Left kidney (tissue), 2 donors: ENCODE measurements around the gene TENT4B. TPM values are rescaled to one million over a fixed set of nuclear protein-coding genes. Genes with fewer than 3 reads are reported as not detected.

ENCODE experiments used
- DNase-seq: peaks from one replicate; pipeline ENCODE4 v3.0.0-alpha.2; 2013
- polyA plus RNA-seq: library from polyadenylated mRNA; unstranded; fragments of 120-200 nt; gene quantifications from one replicate; pipeline ENCODE4 v1.2.1, GENCODE V29; 2013; ENCODE audit not compliant: insufficient read length

TENT4B gene
- polyA plus RNA-seq, 1 donor: 16.8 TPM

DNA sequence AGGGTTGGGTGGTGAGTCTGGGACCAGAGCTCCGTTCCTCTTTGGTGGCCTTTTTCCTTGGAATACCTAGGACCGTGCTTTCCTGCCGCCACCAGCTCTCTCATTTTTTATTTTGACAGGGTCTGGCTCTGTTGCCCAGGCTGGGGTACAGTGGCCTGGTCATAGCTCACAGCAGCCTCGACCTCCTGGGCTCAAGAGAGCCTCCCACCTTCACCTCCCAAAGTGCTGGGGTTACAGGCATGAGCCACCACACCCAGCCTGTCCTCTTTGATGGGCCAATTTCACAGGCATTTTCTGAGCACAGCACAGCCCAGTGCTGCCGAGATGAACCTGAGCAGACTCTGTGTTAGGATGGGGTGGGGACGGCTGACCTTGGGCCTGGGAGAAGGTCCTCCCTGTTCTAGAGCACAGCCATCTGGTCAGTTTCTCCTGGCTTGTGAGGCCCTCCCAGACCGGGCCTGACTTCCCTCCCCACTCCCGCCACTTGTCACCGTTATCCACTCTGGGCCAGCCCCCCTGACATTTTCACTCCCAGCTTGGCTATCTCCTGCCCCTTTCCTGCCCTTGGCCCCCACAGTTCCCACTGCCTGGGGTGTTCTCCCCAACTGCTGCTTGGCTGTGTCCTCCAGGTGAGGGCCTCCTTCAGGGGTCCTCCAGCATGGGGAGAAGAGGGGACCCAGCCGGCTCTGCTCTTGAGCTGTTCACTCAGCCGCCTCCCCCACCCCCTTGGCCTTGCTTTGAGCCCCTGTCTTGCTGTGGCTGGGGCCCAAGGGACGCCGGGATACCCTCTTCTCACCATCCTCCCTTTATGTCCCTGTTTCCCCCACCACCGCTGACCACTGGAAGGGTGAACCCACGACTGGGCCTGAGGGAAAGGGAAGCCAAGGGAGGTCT, 118.3 kb downstream of the TENT4B start:
- DNase-seq: no peak

DNA sequence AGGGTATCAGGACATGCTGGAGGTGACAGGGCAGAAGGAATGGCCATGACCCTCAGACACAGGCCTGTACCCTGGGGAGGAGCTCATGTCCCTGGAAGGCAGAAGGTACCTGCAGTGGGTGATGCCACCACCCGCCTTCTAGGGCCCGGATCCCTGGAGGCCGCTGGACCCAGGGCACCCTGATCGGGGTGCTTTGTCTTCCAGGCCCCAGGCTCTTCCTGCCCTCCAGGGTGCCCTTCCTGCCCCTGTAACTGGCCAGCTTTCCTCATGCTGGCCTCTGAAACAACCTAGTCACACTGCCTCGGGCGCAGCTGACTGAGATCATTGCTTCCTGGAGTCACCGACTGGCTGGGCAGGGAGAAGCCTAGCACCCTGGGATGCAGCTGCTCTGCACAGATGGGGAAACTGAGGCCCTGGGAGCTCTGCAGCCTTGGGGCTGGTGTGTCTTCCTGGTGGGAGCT, 119.0 kb downstream of the TENT4B start:
- DNase-seq: no peak

DNA sequence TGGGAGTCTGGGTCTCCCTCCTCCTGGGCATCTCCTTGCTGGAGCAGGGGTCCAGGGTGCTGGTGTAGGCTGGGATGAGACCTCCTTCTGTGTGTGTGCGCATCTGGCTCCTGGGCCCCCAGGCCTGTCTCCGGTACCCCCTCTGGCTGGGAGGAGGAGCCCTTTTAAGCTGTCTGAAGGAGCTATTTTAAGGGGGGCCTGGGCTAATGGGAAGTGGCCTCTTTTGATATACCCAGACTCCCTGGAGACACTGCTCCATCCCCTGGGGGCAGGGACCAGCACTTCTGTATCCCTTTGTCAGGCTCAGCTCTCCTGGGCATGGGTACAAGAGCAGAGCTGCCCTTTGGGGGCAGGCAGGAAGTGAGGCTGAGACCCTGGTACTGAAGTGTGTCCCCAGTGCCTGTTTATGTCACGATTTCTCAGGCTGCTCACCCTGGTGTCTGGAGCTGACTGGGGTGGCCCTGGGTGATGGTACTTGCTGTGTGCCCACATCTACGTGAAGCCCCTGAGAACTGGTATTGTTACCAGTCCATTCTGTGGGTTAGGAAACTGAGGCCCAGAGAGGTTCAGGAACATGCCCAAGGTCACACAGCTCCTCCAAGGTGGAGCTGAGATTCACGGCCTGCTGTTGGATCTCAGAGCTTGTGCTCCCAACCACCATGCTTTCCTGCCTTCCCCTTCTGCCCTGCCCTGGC, 119.7 kb downstream of the TENT4B start:
- no peak for DNase-seq

DNA sequence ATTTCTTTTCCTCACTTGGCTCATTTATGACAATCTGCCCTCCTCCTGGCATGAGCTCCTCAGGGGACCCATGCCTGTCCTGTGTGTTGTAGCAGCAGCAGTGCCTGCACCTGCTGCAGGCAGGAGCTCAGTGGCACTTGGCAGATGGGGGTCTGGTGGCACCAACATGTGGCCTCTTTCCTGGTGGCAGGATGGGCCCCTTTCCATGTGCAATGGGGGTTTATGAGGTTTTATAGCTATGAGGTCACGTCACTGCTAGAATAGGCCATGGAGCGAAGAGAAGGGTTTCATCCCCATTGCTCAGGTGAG, 120.2 kb downstream of the TENT4B start:
- no peak for DNase-seq

DNA sequence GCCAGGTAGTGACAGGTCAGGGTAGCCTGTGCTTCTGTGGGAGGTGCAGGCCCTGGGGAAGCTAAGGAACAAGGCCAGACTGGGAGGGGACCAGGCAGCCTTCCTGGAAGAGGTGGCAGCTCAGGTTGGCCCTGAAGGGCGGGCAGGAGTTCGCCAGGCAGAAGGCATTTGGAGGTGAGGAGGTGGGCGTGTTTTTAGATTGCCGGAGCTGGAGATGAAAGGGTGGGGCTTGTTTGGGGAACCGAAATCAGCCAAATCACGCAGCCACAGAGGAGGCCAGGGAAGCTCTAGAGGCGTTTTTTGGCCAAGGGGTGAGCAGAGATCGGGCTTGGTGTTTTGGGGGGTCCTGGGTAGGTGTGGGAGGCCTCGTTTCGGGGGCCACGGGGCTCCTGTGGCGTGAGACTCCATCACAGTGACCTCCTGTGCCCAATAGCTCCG, 120.8 kb downstream of the TENT4B start:
- DNase-seq: no peak

DNA sequence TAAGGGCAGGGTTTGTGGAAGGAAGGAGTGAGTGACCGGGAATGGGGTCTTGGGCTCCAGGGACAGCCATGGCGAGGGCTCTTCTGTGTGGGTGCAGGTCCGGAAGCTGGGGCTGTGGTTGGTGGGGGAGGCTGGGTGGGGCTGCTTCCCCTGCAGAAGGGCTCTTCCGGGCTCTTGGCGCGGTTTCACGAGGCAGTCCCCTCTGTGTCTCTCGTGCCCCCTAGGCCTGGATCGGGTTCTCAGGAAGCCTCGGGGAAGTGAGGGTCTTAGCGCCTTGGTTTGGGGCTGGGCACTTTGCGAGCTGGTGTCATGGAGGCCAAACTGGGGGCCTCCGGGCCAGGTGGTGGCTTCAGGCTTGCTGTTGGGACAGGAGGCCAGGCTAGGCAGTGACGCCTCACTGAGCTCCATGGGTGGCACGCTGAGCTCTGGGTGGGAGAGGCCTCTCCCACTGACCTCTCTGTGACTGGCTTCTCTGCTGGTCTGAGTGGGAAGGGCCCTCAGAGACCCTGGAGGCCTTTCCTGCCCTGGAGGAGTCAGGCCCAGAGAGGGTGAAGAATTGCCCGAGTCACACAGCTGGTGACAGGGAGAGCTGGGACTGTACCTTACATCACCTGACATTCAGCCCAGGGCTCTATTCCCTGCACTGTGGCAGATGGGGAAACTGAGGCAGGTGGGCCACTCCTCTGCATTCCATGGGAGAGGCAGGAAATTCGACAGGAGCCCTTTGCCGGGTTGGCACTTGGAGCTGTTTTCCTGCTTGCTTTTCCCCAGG, 121.4 kb downstream of the TENT4B start:
- DNase-seq: no peak

DNA sequence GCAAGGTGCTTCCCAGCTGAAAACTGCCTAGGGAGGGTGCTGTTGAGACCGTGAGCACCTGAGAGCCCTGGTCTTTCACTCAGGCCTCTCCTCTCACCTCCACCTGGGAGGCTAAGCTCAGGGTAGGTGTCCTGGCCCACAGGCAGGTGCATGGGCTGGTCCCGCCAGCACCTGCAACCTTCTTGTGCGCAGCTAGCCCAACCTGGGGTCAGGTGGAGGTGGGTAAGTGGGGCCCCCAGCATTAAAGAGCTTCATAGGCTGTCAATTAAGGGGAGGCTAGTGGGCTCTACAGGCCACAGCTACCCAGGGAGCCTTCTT, 122.0 kb downstream of the TENT4B start:
- no peak for DNase-seq

DNA sequence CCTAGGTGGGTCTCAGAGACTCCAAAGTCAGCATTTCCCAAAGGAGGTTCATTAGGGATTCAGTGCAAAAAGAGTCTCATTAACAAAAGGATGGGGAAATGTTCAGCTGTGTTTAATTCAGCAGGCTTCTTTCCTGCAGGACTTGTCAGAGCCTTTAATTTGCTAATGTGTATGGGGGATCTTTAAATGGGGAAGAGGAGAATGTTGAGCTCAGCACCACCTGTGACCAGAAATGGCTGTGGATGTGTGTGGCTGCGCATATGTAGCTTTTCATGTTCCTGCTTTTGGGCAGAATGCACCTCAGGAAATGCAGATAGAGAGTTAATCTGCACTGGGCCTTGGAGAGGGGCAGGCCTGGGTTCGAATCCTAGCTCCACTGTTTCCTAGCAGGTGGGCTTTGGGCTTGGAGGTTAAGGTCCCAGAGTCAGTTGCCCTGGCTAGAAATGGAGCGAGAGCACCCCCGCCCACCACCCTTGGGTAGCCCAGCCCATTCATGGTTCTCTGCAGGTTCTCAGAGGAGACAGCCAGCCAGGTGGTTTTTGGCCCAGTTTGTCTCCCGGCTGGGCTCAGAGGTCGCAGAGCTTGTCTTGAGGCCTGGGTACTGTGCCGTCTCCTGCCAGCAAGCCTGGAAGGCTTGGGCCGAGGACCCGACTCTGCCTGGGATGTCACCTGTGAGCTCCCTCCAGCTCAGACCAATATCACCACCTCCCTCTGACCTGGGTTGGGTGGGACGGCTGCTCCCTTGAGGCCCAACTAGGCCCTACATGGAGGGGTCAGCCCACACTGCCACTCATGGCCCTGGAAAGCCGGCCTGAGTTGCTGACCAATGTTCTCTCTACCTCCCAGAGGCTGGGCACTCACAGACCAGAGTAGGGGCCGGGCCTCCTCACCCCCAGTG, 122.6 kb downstream of the TENT4B start:
- DNase-seq: no peak

DNA sequence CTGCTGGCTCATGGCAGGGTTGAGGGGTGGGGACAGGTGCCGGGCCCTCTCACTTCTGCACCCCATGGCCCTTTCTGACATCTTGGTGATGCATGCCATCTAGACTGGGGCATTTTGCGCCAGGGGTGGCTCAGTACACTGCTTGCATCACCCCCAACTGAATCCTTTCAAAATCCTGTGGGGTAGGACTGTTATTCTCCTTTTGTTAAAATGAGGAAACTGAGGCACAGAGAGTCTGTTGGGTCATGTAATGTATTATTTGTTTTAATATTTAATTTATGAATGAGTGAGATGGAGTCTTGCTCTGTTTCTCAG, 123.2 kb downstream of the TENT4B start:
- DNase-seq: no peak

DNA sequence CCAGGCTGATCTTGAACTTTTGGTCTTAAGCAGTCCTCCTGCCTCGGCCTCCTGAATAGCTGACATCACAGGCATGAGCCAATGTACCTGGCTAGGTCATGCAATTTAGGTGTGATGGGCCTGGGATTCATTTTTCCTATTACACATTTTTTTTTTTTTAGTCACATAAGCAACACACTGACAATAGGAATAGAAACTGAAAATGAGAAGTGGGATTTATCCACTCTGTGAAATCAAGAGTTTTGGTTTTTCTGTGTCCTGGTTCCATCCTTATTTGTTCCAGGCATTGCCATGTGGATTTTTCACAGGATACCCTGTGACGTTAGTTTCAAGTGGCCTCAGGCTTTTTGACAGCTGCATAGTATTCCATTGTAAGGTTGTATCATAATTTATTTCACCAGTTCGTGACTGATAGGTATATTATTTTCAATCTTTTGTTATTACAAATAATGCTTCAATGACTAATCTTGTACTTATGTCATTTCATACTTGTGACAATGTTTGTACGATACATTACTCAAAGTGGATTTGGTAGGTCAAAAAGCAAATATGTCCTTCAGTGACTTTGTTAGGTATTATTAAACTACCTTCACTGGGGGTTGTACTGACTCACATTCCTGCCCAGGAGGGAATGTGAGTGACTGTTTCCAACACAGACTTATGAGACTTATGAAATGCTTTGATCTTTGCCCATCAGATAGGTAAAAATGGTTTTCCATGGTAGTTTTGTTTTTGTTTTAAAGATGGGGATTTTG, 123.9 kb downstream of the TENT4B start:
- DNase-seq: no peak

DNA sequence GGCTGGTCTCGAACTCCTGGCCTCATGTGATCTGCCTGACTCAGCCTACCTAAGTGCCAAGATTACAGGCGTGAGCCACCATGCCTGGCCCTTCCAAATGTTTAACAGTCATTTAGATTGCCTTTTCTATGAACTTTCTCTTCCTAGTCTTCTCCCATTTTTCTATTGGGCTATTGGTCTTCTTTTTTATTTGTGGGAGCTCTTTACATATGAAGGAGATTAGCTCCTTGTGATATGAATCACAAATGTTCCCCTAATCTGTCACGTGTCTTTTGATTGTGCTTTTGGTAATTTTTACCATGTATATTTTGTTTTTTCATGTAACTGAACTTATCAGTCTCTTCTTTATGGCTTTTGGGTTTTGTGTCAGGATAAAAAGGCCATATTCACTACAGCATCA, 125.1 kb downstream of the TENT4B start:
- DNase-seq: no peak

DNA sequence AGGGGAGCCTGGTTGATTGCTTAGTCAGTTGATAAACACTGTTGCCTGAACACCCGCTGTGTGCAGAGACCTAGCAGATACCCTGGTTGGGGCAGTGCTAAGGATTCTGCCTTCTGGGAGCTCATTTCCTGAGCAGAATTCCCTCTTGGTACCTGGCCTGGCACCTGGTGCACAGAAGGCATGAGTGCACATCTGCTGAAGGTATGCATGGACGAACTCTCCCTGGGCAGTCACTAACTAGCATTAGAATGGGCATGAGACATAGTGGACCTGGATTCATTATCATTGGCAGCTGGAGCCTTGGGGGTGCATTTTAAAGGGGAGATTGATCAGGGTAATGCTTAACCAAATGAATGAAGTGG, 126.4 kb downstream of the TENT4B start:
- no peak for DNase-seq

DNA sequence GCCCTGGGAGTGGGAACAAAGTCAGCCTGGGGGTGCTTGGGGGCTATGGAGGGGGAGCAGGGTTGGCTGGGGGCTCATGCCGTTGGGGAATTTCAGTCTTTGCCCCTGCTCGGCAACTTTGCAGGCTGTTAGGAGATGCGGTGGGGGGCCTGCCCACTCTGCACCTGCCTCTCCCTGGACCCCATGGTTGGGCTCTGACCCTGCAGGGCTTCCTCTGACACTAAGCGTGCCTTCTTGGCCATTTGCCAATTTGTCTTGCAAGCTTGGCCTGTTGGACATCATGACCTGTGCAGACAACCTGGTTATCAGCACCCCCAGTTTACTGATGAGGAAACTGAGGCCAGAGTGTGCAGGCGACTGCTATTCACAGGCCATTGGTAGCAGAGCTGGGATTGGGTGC, 127.8 kb downstream of the TENT4B start:
- no peak for DNase-seq

Other genes with a start within 250 kb of the TENT4B start
- gene CNEP1R1, start 128.1 kb upstream of the TENT4B start, polyA plus RNA-seq: 35.4 TPM
- 23.3 TPM for gene HEATR3, start 87.3 kb upstream of the TENT4B start, polyA plus RNA-seq
- gene ADCY7, start 113.2 kb downstream of the TENT4B start, polyA plus RNA-seq: 6.3 TPM
- gene BRD7, start 215.7 kb downstream of the TENT4B start, polyA plus RNA-seq: 134 TPM